Right cardiac atrium (tissue), 5 donors: ENCODE results near the gene OR6N2. TPM values are rescaled to one million over a fixed set of nuclear protein-coding genes. Genes with fewer than 3 reads are reported as not detected.

Experiments used
- ATAC-seq, 2 donors: fragments of 200-7000 bp; cut with Tn5 transposase; one replicate each; pipeline versions ENCODE4 v1.8.0 to v1.9.1; 2020; ENCODE audit warnings: moderate library complexity in 2 of 2, mild to moderate bottlenecking in 1 of 2
- DNase-seq, 3 donors: peaks; one replicate each; pipeline ENCODE4 v3.0.0-alpha.2; 2020
- H3K27ac ChIP-seq: one replicate; pipeline ENCODE4 v1.5.1; 2013; ENCODE audit warnings: mild to moderate bottlenecking, low read length, control low read depth, moderate library complexity
- H3K27me3 ChIP-seq: one replicate; pipeline ENCODE4 v1.6.1; 2013; ENCODE audit not compliant: control insufficient read depth, insufficient read depth
- H3K4me1 ChIP-seq: one replicate; pipeline ENCODE4 v1.6.1; 2013; ENCODE audit warnings: low read length; ENCODE audit not compliant: control insufficient read depth, insufficient read depth
- H3K4me3 ChIP-seq: one replicate; pipeline ENCODE4 v1.5.1; 2013; ENCODE audit warnings: low read length, control low read depth
- H3K9me3 ChIP-seq: one replicate; pipeline ENCODE4 v1.6.1; 2013; ENCODE audit warnings: low read length; ENCODE audit not compliant: control insufficient read depth
- WGBS: extraction: QIAGEN DNeasy Blood & Tissue Kit; methylation state at CpG from one replicate; pipeline ENCODE4 v1.1.7; 2013; 5-methylcytosine and 5-hydroxymethylcytosine counted together
- intact Hi-C, 4 donors: fragments of 100-400 bp; cut with DNase I; formaldehyde crosslinking; loops; one replicate each; pipeline versions ENCODE4 v1.11.0 to v1.14.0; 2022 to 2023
- polyA plus RNA-seq: library from polyadenylated mRNA; stranded (reverse); fragments of 200-250 nt; gene quantifications from one replicate; pipeline ENCODE4 v1.2.3, GENCODE V29; 2013
- total RNA-seq, 4 donors: library from RNA; stranded (reverse); fragmentation: NEBNext Ultra II Directional; extraction: Animal tissue kit (Norgen Biotek cat#: 25700); gene quantifications; one replicate each; pipeline ENCODE4 v1.2.1, GENCODE V29; 2021
- donor health status: healthy with polysubstance abuse.
- donor health status: DM: no; HTN: yes; CAD: no.
- donor health status: DM: no; HTN: no; CAD: no.
- donor health status: DM: no; HTN: yes; CAD: no; lungs with severe emphysema.
- donor health status: DM: yes; HTN: yes; CAD: no.

OR6N2 gene
- total and polyA plus RNA-seq, 5 donors = not detected

DNA sequence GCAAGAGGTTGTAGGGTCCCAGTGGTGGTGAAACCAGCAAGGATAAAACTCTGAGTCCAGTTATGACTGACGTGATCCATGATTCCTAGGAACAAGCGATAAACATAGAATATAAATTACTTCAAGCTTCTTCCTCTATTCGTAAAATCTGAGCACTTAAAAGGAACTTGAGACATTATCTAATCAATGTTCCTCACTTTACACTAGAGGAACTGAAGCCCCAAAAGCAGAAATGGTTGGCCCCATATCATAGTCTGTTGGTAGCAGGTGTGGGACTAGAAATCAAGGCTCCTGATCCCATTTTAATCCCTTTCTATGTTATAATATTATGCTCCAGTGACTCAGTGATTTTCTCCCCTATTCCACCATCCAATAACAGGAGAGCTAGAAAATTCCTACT is 28.3 kb upstream of the OR6N2 start:
- Histone ChIP-seq H3K4me3 (no peak overlapping the region), H3K27ac (no peak overlapping the region), H3K27me3 (no peaks in the 10 kb centered on the region), H3K9me3 (no peaks in the 10 kb centered on the region), H3K4me1 (no peaks in the 10 kb centered on the region)
- intact Hi-C loops = no loop called here
- 69% methylated on average over 3 of the region's 3 CpGs for WGBS
- ATAC-seq = no peak
- DNase-seq = no peak

DNA sequence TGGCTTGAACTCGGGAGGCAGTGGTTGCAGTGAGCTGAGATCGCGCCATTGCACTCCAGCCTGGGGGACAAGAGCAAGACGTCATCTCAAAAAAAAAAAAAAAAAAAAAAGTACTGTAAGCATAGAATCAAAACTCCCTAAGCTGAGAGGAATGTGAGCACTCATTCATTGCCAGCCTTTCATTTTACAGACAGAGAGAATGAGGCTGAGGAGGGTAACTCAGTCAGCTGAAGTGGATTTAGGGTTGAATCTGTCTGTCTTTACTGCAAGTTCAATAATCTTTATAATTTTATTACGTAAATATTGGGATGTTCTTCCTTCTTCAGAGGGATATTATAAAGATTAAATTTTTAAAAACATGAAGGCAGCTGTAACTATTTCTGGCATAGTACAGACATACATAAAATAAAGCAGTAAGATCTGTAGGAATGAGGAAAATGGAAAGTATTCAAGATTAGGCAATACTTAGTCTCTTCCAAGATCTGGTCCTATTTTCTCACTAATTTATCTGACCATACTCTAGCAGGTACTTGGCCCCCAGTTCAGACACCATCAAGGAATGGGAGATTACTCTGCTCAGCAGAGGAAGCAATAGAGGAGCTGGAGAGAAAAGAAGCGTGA is 26.0 kb upstream of the OR6N2 start:
- Histone ChIP-seq H3K9me3 (no peaks in the 10 kb centered on the region), H3K4me1 (no peaks in the 10 kb centered on the region), H3K27me3 (no peaks in the 10 kb centered on the region), H3K4me3 (no peak overlapping the region), H3K27ac (no peak overlapping the region)
- intact Hi-C loops = no loop called here
- WGBS = 62% methylated on average over 6 of the region's 6 CpGs
- DNase-seq (no peak), ATAC-seq (no peak)

DNA sequence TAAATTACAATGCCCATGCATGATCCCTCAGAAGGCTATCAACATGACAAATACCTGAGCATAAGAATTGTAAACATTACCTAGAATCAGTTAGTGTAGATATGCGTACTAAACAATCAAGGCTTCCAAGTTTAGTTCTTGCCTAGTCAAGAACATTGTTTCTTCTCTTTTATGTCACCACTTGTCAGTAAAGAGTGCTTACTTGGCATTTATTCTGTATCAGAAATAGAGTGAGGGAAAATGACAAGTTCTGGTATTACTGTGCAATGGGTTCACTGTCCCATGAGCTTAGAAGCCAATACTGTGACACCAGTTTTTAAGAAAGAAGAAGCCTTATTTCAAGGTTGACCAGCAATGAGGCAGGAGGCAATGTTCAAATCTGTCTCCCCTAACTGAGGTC is 22.7 kb upstream of the OR6N2 start:
- H3K4me3 ChIP-seq = no peak overlapping the region
- no peak overlapping the region for H3K27ac ChIP-seq
- no peaks in the 10 kb centered on the region for H3K4me1 ChIP-seq
- DNase-seq = no peak
- 91% methylated on average over 1 of the region's 1 CpG for WGBS
- ATAC-seq = no peak
- no peaks in the 10 kb centered on the region for H3K27me3 ChIP-seq
- intact Hi-C loops = no loop called here
- H3K9me3 ChIP-seq = no peaks in the 10 kb centered on the region

DNA sequence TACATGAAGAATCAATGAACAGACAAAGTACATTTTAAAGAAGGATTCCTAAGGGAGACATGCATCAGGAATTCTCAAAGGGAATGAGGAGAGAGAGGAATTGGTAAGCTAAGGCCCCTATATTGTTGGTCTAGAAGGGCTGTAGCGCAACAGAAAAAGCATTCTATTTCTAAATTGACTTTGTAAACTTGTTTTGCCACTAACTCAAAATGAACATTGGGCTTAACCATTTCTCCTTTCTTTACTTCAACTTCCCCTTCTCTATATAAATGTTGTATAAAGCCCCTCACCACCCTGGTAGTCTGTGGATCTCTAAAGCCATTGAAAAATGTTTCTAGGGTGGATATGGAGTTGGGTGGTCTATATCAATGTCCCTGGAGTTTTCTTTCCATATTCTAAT is 20.4 kb upstream of the OR6N2 start:
- DNase-seq (no peak), ATAC-seq (no peak)
- WGBS = 92% methylated on average over 1 of the region's 1 CpG
- H3K4me1 ChIP-seq = no peaks in the 10 kb centered on the region
- no peaks in the 10 kb centered on the region for H3K27me3 ChIP-seq
- H3K9me3 ChIP-seq = no peaks in the 10 kb centered on the region
- intact Hi-C loops = no loop called here
- no peak overlapping the region for H3K4me3 ChIP-seq
- H3K27ac ChIP-seq = no peak overlapping the region

DNA sequence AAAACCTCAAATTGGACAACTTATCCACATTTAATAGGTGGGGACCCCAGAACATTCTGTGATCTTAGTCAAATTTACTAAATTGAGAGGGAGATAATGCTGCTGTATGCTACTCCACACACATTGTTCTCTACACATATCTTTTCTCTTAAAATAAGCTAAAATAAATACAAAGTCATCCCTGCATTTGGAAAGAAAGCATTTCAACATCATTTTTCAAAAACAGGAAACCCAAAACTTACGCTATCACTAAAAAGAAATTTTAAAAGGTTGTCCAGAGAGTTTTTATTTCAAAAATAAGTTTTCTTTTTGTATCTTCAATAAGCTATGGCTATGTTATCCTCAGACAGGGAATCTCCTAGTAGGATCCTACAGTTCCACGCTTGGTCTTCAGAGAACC is 19.5 kb upstream of the OR6N2 start:
- no peaks in the 10 kb centered on the region for H3K9me3 ChIP-seq
- intact Hi-C loops = no loop called here
- no peak for DNase-seq
- no peaks in the 10 kb centered on the region for H3K27me3 ChIP-seq
- H3K27ac ChIP-seq = no peak overlapping the region
- H3K4me3 ChIP-seq = no peak overlapping the region
- no peak for ATAC-seq
- WGBS = 81% methylated on average over 2 of the region's 2 CpGs
- no peaks in the 10 kb centered on the region for H3K4me1 ChIP-seq

DNA sequence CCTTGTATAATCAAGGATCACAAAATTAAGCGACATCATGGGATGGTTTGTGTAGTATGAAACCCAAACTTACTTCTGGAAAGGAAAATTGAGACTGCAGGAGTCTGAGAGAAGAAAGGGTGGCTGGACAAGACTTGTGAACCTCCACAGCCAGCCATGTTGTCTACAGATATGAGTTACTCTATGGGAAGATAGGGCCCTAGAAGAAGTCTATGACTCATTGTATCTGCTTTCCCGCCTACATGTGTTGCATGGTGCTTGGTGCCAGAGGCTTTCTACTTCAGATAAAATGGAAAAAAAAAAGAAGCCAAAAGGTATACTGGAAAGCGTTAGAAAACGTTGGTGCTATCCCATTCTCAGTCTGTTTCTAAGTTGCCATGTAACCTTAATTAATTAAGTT is 18.7 kb upstream of the OR6N2 start:
- H3K4me1 ChIP-seq = no peaks in the 10 kb centered on the region
- H3K9me3 ChIP-seq = no peaks in the 10 kb centered on the region
- 75% methylated on average over 4 of the region's 4 CpGs for WGBS
- intact Hi-C loops = no loop called here
- ATAC-seq (no peak), DNase-seq (no peak)
- no peaks in the 10 kb centered on the region for H3K27me3 ChIP-seq
- no peak overlapping the region for H3K27ac ChIP-seq
- no peak overlapping the region for H3K4me3 ChIP-seq

DNA sequence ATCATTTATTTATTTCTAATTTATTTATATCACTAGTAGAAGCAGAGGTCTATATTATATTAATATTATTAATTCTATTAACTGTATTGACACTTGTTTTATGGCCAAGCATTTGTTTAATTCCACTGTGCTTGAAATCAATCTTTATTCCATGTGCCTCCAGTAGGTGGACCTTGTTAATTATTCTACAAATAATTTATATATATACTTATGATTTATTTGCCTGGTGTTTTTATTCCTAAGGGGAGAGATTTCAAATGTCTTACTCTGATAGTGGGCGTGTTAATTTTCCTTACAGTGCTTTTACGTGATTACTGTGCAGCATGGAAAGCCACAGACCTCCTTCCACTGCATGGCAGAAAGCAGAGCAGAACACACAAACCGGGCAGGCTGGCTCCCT is 17.5 kb upstream of the OR6N2 start:
- no peaks in the 10 kb centered on the region for H3K27me3 ChIP-seq
- 59% methylated on average over 3 of the region's 3 CpGs for WGBS
- no peak overlapping the region for H3K27ac ChIP-seq
- H3K4me1 ChIP-seq = no peaks in the 10 kb centered on the region
- no peak for ATAC-seq
- DNase-seq = no peak
- intact Hi-C loops = no loop called here
- H3K4me3 ChIP-seq = no peak overlapping the region
- H3K9me3 ChIP-seq = no peaks in the 10 kb centered on the region

DNA sequence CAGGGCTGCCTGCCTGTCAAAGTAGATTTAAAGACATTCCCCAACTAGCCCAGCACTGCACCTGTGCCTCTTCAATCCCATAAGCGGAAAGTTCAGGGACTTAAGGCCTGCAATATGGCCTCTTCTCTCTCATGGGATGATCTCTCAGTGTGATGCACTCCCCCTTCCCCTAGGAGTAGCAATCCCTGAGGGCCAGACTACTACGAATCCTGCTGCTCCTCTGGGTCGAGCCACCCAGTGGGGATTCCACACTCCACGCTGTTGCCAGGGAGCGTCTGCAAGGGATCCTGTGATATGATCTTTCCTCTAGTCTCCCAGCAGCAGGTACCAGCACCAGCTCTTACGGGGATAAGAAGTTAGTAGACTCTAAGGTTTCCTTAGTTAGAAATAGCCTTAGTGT is 13.2 kb upstream of the OR6N2 start:
- DNase-seq (no peak), ATAC-seq (no peak)
- intact Hi-C loops = no loop called here
- Histone ChIP-seq H3K4me1 (no peaks in the 10 kb centered on the region), H3K27me3 (no peaks in the 10 kb centered on the region), H3K9me3 (no peaks in the 10 kb centered on the region), H3K27ac (no peak overlapping the region), H3K4me3 (no peak overlapping the region)
- WGBS = 69% methylated on average over 6 of the region's 6 CpGs

DNA sequence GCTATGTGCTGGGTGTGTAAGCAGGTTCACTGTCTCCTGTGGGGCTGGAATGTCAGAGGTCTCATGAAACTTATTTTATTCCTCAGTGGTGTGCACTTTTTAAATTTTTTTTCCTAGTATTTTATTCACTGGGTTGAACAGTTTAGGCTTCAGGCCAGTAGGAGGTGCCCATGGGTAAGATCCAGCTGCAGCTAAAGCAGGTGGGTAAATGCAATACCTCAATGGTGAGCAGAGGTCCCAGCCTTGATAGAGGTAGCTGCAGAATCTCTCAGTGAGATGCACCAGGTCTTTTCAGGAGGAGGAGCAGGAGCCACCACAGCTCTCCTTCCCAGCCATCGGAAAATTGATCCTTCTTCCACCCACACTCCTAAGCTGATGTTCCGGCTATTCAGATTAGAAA is 12.6 kb upstream of the OR6N2 start:
- Histone ChIP-seq H3K27ac (no peak overlapping the region), H3K9me3 (no peaks in the 10 kb centered on the region), H3K27me3 (no peaks in the 10 kb centered on the region), H3K4me1 (no peaks in the 10 kb centered on the region), H3K4me3 (no peak overlapping the region)
- WGBS = 72% methylated on average over 2 of the region's 2 CpGs
- ATAC-seq = no peak
- no peak for DNase-seq
- intact Hi-C loops = no loop called here

DNA sequence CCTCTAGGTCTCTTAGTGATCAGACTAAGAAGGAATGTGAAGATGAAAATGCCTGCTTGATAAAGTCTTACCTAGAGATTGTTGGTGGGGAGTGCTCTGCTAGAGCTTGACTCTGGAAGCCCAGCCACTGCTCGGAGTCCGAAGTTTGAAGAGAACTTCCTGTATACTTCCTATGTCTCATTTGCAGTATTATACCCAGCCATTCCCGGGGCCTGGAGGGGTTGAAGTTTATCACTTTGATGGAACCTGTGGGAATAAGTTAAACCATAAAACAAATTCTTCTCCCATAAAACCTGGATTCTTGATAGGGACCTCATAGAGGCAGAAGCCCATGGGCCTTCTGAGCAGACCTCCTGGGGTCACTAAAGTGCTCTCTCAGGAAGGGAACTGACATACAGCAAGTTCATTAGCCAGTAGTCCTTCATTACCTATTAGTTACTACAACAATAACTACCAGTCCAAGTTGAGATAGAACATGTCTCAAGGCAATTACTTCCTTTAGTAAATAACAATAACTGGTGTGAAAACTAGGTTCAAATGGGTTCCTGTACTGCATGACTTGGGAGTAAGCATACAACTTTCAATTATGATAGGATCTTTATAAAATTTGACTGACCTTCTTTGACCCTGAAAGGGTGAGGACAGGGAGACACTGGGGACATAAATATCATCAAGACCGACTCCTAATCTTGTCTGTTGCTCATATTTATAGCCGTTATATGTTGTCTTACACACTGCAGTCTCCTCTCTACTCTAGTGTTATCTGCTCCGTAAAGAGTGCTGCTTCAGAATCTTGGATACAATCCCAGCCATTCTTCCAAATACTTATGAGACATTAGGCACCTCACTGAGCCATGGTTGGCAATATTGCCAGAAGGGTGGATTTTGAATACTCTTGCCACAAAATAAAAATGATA is 8.8 kb downstream of the OR6N2 start, which contains the start of gene OR6N1:
OR6N1 (minus strand) TSS at position 246 of the 917 bp plus-strand sequence. CDS start 5,513 bp downstream, outside the sequence.
- WGBS = 25% methylated on average over 6 of the region's 6 CpGs
- Histone ChIP-seq H3K4me1 (no peaks in the 10 kb centered on the region), H3K27ac (no peak within 1 kb of the TSS), H3K4me3 (no peak within 1 kb of the TSS), H3K27me3 (no peaks in the 10 kb centered on the region), H3K9me3 (no peaks in the 10 kb centered on the region)
- no peak for DNase-seq
- intact Hi-C loops = no loop called here
- ATAC-seq = no peak

DNA sequence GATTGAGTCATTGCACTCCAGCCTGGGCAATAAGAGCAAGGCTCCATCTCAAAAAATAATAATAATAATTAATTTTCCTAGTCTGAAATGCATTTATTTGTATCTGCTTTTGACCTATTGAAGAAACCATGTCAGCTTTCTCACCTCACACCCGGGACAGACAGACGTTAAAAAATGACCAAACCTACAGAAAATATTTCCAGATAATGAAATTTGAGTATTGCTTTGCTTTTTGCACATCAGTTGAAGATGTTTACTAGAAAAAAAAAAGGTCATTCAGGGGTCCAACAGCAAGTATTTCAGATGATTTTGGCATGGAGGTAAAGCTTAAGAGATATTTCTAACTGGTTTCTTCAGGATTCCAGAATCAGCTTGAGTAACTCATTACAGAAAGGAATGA is 26.6 kb downstream of the OR6N2 start, which contains the start of gene OR6K6:
OR6K6 (plus strand) TSS at position 301 of the 400 bp plus-strand sequence. CDS start 168 bp downstream, outside the sequence.
- intact Hi-C loops = no loop called here
- Histone ChIP-seq H3K4me3 (no peak within 1 kb of the TSS), H3K27me3 (no peaks in the 10 kb centered on the region), H3K4me1 (no peaks in the 10 kb centered on the region), H3K27ac (no peak within 1 kb of the TSS), H3K9me3 (no peaks in the 10 kb centered on the region)
- WGBS = 68% methylated on average over 2 of the region's 2 CpGs
- DNase-seq (no peak), ATAC-seq (no peak)
